ENCODE data around the gene NAGS. TPM values are rescaled to one million over a fixed set of nuclear protein-coding genes. Genes with fewer than 3 reads are reported as not detected.

NAGS gene
- polyA plus RNA-seq, 1 of the 3 experiments (the other 2 are of a cell fraction) = 1.7 TPM

DNA sequence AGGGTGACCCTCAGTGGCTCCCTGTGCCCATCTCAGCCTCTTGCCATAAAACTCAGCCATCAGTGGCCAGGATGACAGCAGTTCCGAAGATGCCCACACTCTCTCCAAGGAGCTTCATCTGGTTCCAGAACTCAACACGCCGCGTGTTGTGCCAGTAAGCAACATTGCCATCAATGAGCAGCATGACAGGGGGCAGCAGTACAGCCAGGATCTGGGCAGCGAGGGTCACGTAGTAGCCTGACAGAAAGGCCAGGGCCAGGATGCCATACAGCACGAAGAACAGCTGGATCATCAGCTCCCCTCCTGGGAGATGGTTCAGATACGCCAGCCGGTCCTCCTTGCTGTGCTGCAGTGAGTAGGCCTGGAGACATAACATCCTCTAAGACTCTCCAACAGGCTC, 7.5 kb downstream of the NAGS start:
- H3K4me3 ChIP-seq (ENCODE audit: low read depth in 2 of 2, low read length in 1 of 2) = no peak overlapping the region

GRCh38 chr17:44012391-44012790, 8.0 kb downstream of the NAGS start:
- H3K79me2 ChIP-seq (ENCODE audit: insufficient read depth) = peaks cover 41% of the 10 kb centered on the region; the same call in 1 of the 2 replicates
- H3K9ac ChIP-seq = no peak overlapping the region
- CTCF ChIA-PET = interaction anchor here (1.0 to 31.1 kb wide), 6 partner anchors 10 to 528 kb away, joined by 3 to 638 read pairs (median 4); partner anchors contain the start of genes DHX8 and PPY
- H2AFZ ChIP-seq (ENCODE audit: low read depth) = no peak overlapping the region
- 80% methylated on average over 3 of the region's 3 CpGs for WGBS (ENCODE audit: low lambda C conversion rate)
- no peaks in the 10 kb centered on the region for H3K27me3 ChIP-seq (ENCODE audit: insufficient read depth)
- peak; percentile 62 for DNase-seq
- no peaks in the 10 kb centered on the region for H4K20me1 ChIP-seq (ENCODE audit: insufficient read depth)
- no peak overlapping the region for H3K4me3 ChIP-seq (ENCODE audit: low read depth in 2 of 2, low read length in 1 of 2)
- H3K4me2 ChIP-seq = no peak overlapping the region
- POLR2A ChIA-PET = no interaction called here
- no peak for TF ChIP-seq TAF1 (IDR thresholded peaks at IDR 0.05; ENCODE audit: borderline replicate concordance, low read depth, low read length)
- TF ChIP-seq RFX5 (IDR thresholded peaks at IDR 0.05; ENCODE audit: low read length) = no peak
- TF ChIP-seq NRF1 (IDR thresholded peaks at IDR 0.05; ENCODE audit: low read depth, low read length) = no peak
- no peak for TF ChIP-seq MXI1 (IDR thresholded peaks at IDR 0.05; ENCODE audit: low read depth, low read length)
- no peak for TF ChIP-seq MEF2A (IDR thresholded peaks at IDR 0.05; ENCODE audit: borderline replicate concordance, low read depth)
- no peak for TF ChIP-seq ELF1 (IDR thresholded peaks at IDR 0.05)
- TF ChIP-seq POLR2AphosphoS5 (IDR thresholded peaks at IDR 0.05; ENCODE audit: low read depth, low read length) = no peak
- no peak for TF ChIP-seq GATA2 (CRISPR knock-in tag; IDR thresholded peaks at IDR 0.05)
- H3K27ac ChIP-seq (ENCODE audit: low read depth in 2 of 2, low read length in 1 of 2) = peak overlapping the region in 1 of 2 experiments; percentile 82; a peak in 2 of 4 replicates
- peaks cover 4% of the 10 kb centered on the region for H3F3A ChIP-seq (replicated peaks; ENCODE audit: insufficient read depth)
- H3K36me3 ChIP-seq (replicated peaks in 1 of 2; ENCODE audit: control insufficient read depth in 1 of 2, insufficient read depth in 2 of 2, low read length in 1 of 2) = peaks cover 0 to 14% of the 10 kb centered on the region in 2 experiments
- H3K9me2 ChIP-seq = no peaks in the 10 kb centered on the region
- H3K9me3 ChIP-seq = no peaks in the 10 kb centered on the region
- peaks cover 8 to 44% of the 10 kb centered on the region in 2 experiments; a peak in 3 of 4 replicates for H3K4me1 ChIP-seq (ENCODE audit: control insufficient read depth in 1 of 2, insufficient read depth in 2 of 2, low read depth in 1 of 2, low read length in 1 of 2)

More for the DNA sequence above, 7.5 kb downstream of the NAGS start:
- peaks cover 41% of the 10 kb centered on the region; the same call in 1 of the 2 replicates for H3K79me2 ChIP-seq (ENCODE audit: insufficient read depth)
- H3F3A ChIP-seq (replicated peaks; ENCODE audit: insufficient read depth) = peaks cover 9% of the 10 kb centered on the region
- no peaks in the 10 kb centered on the region for H3K27me3 ChIP-seq (ENCODE audit: insufficient read depth)
- no peak overlapping the region for H2AFZ ChIP-seq (ENCODE audit: low read depth)
- H3K4me2 ChIP-seq = no peak overlapping the region
- no peaks in the 10 kb centered on the region for H3K9me3 ChIP-seq
- peaks cover 8 to 46% of the 10 kb centered on the region in 2 experiments; a peak in 3 of 4 replicates for H3K4me1 ChIP-seq (ENCODE audit: control insufficient read depth in 1 of 2, insufficient read depth in 2 of 2, low read depth in 1 of 2, low read length in 1 of 2)
- POLR2A ChIA-PET = no interaction called here
- H3K9me2 ChIP-seq = no peaks in the 10 kb centered on the region
- peaks cover 0 to 14% of the 10 kb centered on the region in 2 experiments for H3K36me3 ChIP-seq (replicated peaks in 1 of 2; ENCODE audit: control insufficient read depth in 1 of 2, insufficient read depth in 2 of 2, low read length in 1 of 2)
- 75% methylated on average over 5 of the region's 9 CpGs for WGBS (ENCODE audit: low lambda C conversion rate)
- CTCF ChIA-PET = interaction anchor here (1.0 to 31.1 kb wide), 6 partner anchors 11 to 528 kb away, joined by 3 to 638 read pairs (median 4); partner anchors contain the start of genes DHX8 and PPY
- no peaks in the 10 kb centered on the region for H4K20me1 ChIP-seq (ENCODE audit: insufficient read depth)
- peak overlapping the region in 1 of 2 experiments; percentile 82; a peak in 2 of 4 replicates for H3K27ac ChIP-seq (ENCODE audit: low read depth in 2 of 2, low read length in 1 of 2)
- no peak for TF ChIP-seq TEAD4 (IDR thresholded peaks at IDR 0.05; ENCODE audit: borderline replicate concordance, insufficient read depth)
- TF ChIP-seq MEF2A (IDR thresholded peaks at IDR 0.05; ENCODE audit: borderline replicate concordance, low read depth) = no peak
- no peak for TF ChIP-seq SMC3 (IDR thresholded peaks at IDR 0.05; ENCODE audit: low read depth, low read length)
- DNase-seq = peak; percentile 42
- no peak overlapping the region for H3K9ac ChIP-seq

- POLR2A ChIA-PET = no interaction called here
These were observed 8.5 kb downstream of the NAGS start for GRCh38 chr17:44012874-44013273.

More at GRCh38 chr17:44012874-44013273, 8.5 kb downstream of the NAGS start:
- Histone ChIP-seq H4K20me1 (ENCODE audit: insufficient read depth) (no peaks in the 10 kb centered on the region), H3K4me2 (no peak overlapping the region), H3K9ac (no peak overlapping the region), H3K27me3 (ENCODE audit: insufficient read depth) (no peaks in the 10 kb centered on the region), H3K9me2 (no peaks in the 10 kb centered on the region), H3K79me2 (ENCODE audit: insufficient read depth) (peaks cover 37% of the 10 kb centered on the region; the same call in 1 of the 2 replicates), H3K4me3 (ENCODE audit: low read depth in 2 of 2, low read length in 1 of 2) (no peak overlapping the region), H2AFZ (ENCODE audit: low read depth) (no peak overlapping the region), H3K4me1 (ENCODE audit: control insufficient read depth in 1 of 2, insufficient read depth in 2 of 2, low read depth in 1 of 2, low read length in 1 of 2) (peaks cover 8 to 39% of the 10 kb centered on the region in 2 experiments; a peak in 3 of 4 replicates), H3K9me3 (no peaks in the 10 kb centered on the region), H3K27ac (ENCODE audit: low read depth in 2 of 2, low read length in 1 of 2) (peak overlapping the region in 1 of 2 experiments; percentile 70; a peak in 2 of 4 replicates), H3F3A (replicated peaks; ENCODE audit: insufficient read depth) (peaks cover 4% of the 10 kb centered on the region), H3K36me3 (replicated peaks in 1 of 2; ENCODE audit: control insufficient read depth in 1 of 2, insufficient read depth in 2 of 2, low read length in 1 of 2) (peaks cover 0 to 14% of the 10 kb centered on the region in 2 experiments)
- no peak for DNase-seq
- CTCF ChIA-PET = interaction anchor here (1.0 to 31.1 kb wide), 4 partner anchors 13 to 69 kb away, joined by 3 to 638 read pairs (median 12); partner anchors contain the start of gene PPY
- TF ChIP-seq GATA2 (CRISPR knock-in tag; IDR thresholded peaks at IDR 0.05) = no peak
- WGBS (ENCODE audit: low lambda C conversion rate) = 100% methylated on average over 14 of the region's 14 CpGs

Measured in SK-N-SH (cell line).